SH-SY5Y (cell line): ENCODE results near the gene GSKIP.

Experiments used
- GATA2 ChIP-seq: IDR thresholded peaks from 2 replicates; pipeline ENCODE4 v1.6.1; 2011; ENCODE audit warnings: mild to moderate bottlenecking, low read depth, low read length
- GATA3 ChIP-seq: IDR thresholded peaks from 2 replicates; pipeline ENCODE4 v1.6.1; 2011; ENCODE audit warnings: low read depth, mild to moderate bottlenecking, low read length, moderate library complexity

- no peak for TF ChIP-seq GATA2
- no peak for TF ChIP-seq GATA3
These were observed 40.1 kb downstream of the GSKIP start for GRCh38 chr14:96403409-96403808.
